Neural progenitor cell (in vitro differentiated cells): ENCODE results near the gene C2orf66.

Source experiments
- EZH2 ChIP-seq: fragments of 200-600 bp; sonication (generic); IDR thresholded peaks from 2 replicates; pipeline ENCODE4 v1.6.1; 2017; ENCODE audit warnings: antibody characterized with exemption, mild to moderate bottlenecking, moderate library complexity
- TF ChIP-seq, protein P1 (sequence below): fragments of 200-600 bp; sonication (generic); IDR thresholded peaks from 2 replicates; pipeline ENCODE4 v1.5.1; 2017; ENCODE audit warnings: antibody characterized with exemption, mild to moderate bottlenecking

DNA sequence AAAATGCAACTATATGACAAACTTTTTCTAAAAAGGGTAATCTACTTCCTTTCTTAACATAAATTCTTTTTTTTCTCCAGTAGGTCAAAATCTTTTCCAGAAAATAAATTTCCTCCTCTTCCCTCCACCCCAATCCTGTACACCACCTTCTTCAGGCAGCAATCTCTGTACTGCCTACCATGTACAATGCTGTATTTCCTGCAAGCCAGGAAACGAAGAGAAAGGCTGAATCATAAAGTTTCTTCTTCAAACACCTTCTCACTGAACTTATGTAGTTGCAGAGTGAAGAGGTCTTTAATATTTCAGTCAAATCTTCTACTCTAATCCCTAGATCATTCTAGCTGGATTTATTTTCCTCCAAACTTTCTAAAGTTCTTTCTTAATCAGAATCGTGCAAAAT lies 18.2 kb upstream of the C2orf66 start:
- TF ChIP-seq, protein P1, sequence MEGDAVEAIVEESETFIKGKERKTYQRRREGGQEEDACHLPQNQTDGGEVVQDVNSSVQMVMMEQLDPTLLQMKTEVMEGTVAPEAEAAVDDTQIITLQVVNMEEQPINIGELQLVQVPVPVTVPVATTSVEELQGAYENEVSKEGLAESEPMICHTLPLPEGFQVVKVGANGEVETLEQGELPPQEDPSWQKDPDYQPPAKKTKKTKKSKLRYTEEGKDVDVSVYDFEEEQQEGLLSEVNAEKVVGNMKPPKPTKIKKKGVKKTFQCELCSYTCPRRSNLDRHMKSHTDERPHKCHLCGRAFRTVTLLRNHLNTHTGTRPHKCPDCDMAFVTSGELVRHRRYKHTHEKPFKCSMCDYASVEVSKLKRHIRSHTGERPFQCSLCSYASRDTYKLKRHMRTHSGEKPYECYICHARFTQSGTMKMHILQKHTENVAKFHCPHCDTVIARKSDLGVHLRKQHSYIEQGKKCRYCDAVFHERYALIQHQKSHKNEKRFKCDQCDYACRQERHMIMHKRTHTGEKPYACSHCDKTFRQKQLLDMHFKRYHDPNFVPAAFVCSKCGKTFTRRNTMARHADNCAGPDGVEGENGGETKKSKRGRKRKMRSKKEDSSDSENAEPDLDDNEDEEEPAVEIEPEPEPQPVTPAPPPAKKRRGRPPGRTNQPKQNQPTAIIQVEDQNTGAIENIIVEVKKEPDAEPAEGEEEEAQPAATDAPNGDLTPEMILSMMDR: no peak
- TF ChIP-seq EZH2: no peak
